Caco-2 (cell line): ENCODE measurements around the gene MTREX. TPM values are rescaled to one million over a fixed set of nuclear protein-coding genes. Genes with fewer than 3 reads are reported as not detected.

ENCODE experiments used
- BruUV-seq: library from RNA; stranded (reverse); fragments of 400-500 nt; replicated peaks from 2 replicates; lab custom pipeline; 2021; lab: Mats Ljungman, UMichigan
- CTCF ChIA-PET: fragments of 300-600 bp; sonication (Branson Sonifier 250); formaldehyde crosslinking; loops from one replicate; lab custom pipeline; 2022; ENCODE audit warnings: antibody characterized with exemption; lab: Charles Lee
- POLR2A ChIA-PET: fragments of 300-600 bp; sonication (Branson Sonifier 250); formaldehyde crosslinking; loops from one replicate; lab custom pipeline; 2022; ENCODE audit warnings: antibody characterized with exemption; lab: Charles Lee
- DNase-seq, 2 experiments: peaks; one replicate each; pipeline versions ENCODE4 v3.0.0 to v3.0.0-alpha.2; 2020 to 2022
- H3K27me3 ChIP-seq: replicated peaks from 2 replicates; pipeline ENCODE4 v1.6.0; 2011; ENCODE audit warnings: low read length; ENCODE audit not compliant: control insufficient read depth, insufficient read depth
- H3K36me3 ChIP-seq: 2 replicates; pipeline ENCODE4 v1.5.1; 2011; ENCODE audit warnings: low read length; ENCODE audit not compliant: control insufficient read depth, insufficient read depth
- H3K4me1 ChIP-seq: fragments of 250-450 bp; sonication (Bioruptor Pico); 2 replicates; pipeline ENCODE4 v1.5.1; 2020; ENCODE audit warnings: mild to moderate bottlenecking
- H3K4me3 ChIP-seq: 2 replicates; pipeline ENCODE4 v1.5.1; 2011; ENCODE audit warnings: low read depth, mild to moderate bottlenecking, control low read depth, low read length
- H3K9me3 ChIP-seq: fragments of 250-450 bp; sonication (Bioruptor Pico); 2 replicates; pipeline ENCODE4 v1.5.1; 2020; ENCODE audit warnings: mild to moderate bottlenecking, moderate library complexity
- H3K27ac Mint-ChIP-seq: one replicate; pipeline ENCODE4 v1.8.0; 2022; ENCODE audit warnings: mixed read lengths; ENCODE audit not compliant: unreplicated experiment
- H3K27me3 Mint-ChIP-seq: one replicate; pipeline ENCODE4 v1.8.0; 2022; ENCODE audit warnings: mixed read lengths; ENCODE audit not compliant: insufficient read depth, unreplicated experiment
- H3K36me3 Mint-ChIP-seq: one replicate; pipeline ENCODE4 v1.8.0; 2022; ENCODE audit warnings: mild to moderate bottlenecking, mixed read lengths; ENCODE audit not compliant: insufficient read depth, unreplicated experiment
- H3K4me1 Mint-ChIP-seq: one replicate; pipeline ENCODE4 v1.8.0; 2022; ENCODE audit warnings: low read depth, mixed read lengths; ENCODE audit not compliant: unreplicated experiment
- H3K4me3 Mint-ChIP-seq: one replicate; pipeline ENCODE4 v1.8.0; 2022; ENCODE audit warnings: mild to moderate bottlenecking, moderate library complexity, mixed read lengths; ENCODE audit not compliant: unreplicated experiment
- H3K9me3 Mint-ChIP-seq: one replicate; pipeline ENCODE4 v1.8.0; 2022; ENCODE audit warnings: mixed read lengths; ENCODE audit not compliant: unreplicated experiment
- CTCF ChIP-seq, 2 experiments: fragments of 200-600 bp in 1 of 2; IDR thresholded peaks; 1 replicate in 1 of 2; 2 replicates in 1 of 2; pipeline versions ENCODE4 v1.5.1 to v1.8.0; 2011 to 2022; ENCODE audit warnings: antibody characterized with exemption in 1 of 2, control low read depth in 1 of 2, inconsistent platforms in 1 of 2, low read depth in 1 of 2, low read length in 1 of 2, mild to moderate bottlenecking in 1 of 2, moderate library complexity in 1 of 2; ENCODE audit not compliant: insufficient read depth in 1 of 2, severe bottlenecking in 1 of 2, unreplicated experiment in 1 of 2
- intact Hi-C: fragments of 100-400 bp; cut with micrococcal nuclease; formaldehyde crosslinking; loops from one replicate; pipeline ENCODE4 v1.10.0; 2022; ENCODE audit not compliant: unreplicated experiment
- total RNA-seq: library from RNA; stranded (reverse); gene quantifications from 2 replicates; pipeline ENCODE4 v1.2.3, GENCODE V29; 2022

The MTREX gene
- total RNA-seq, 1 experiment from 2014 or later = 83.7 TPM

GRCh38 chr5:55440188-55440646 lies 132.4 kb downstream of the MTREX start:
- Mint-ChIP-seq H3K4me1 (peaks cover 20% of the 10 kb centered on the region), H3K9me3 (peaks cover 5% of the 10 kb centered on the region), H3K27me3 (no peaks in the 10 kb centered on the region), H3K27ac (peak overlapping the region; percentile 28), H3K4me3 (no peak overlapping the region), H3K36me3 (peaks cover 41% of the 10 kb centered on the region)
- intact Hi-C loops = no loop called here
- ChIA-PET POLR2A (interaction anchor here (0.5 kb wide), 1 partner anchor 394 kb away, joined by 5 read pairs; no protein-coding TSS in a partner anchor), CTCF (no interaction called here)
- Histone ChIP-seq H3K36me3 (peaks cover 2% of the 10 kb centered on the region), H3K9me3 (no peaks in the 10 kb centered on the region), H3K27me3 (no peaks in the 10 kb centered on the region), H3K4me3 (no peak overlapping the region), H3K4me1 (peaks cover 18% of the 10 kb centered on the region)
- no peak for DNase-seq
- no peak for TF ChIP-seq CTCF (IDR thresholded peaks at IDR 0.05; ENCODE audit: insufficient read depth in 1 of 2, low read depth in 1 of 2, low read length in 1 of 2, severe bottlenecking in 1 of 2, unreplicated experiment in 1 of 2)
- BruUV-seq = no TSS peak

- H3K27ac Mint-ChIP-seq = no peak overlapping the region
- DNase-seq = no peak
- peaks cover 20% of the 10 kb centered on the region for H3K4me1 Mint-ChIP-seq
- peaks cover 31% of the 10 kb centered on the region for H3K36me3 Mint-ChIP-seq
- no peaks in the 10 kb centered on the region for H3K9me3 ChIP-seq
- no peaks in the 10 kb centered on the region for H3K36me3 ChIP-seq
- BruUV-seq = no TSS peak
- no peaks in the 10 kb centered on the region for H3K27me3 Mint-ChIP-seq
- H3K4me3 Mint-ChIP-seq = no peak overlapping the region
- no peaks in the 10 kb centered on the region for H3K9me3 Mint-ChIP-seq
- CTCF ChIA-PET = no interaction called here
- peaks cover 18% of the 10 kb centered on the region for H3K4me1 ChIP-seq
- H3K27me3 ChIP-seq = no peaks in the 10 kb centered on the region
- no peak for TF ChIP-seq CTCF (IDR thresholded peaks at IDR 0.05; ENCODE audit: insufficient read depth in 1 of 2, low read depth in 1 of 2, low read length in 1 of 2, severe bottlenecking in 1 of 2, unreplicated experiment in 1 of 2)
- POLR2A ChIA-PET = no interaction called here
- intact Hi-C loops = no loop called here
- H3K4me3 ChIP-seq = no peak overlapping the region
Measured at GRCh38 chr5:55441107-55441771, 133.4 kb downstream of the MTREX start.

GRCh38 chr5:55441954-55442353 lies 134.2 kb downstream of the MTREX start:
- Histone ChIP-seq H3K4me3 (no peak overlapping the region), H3K36me3 (no peaks in the 10 kb centered on the region; the same call in 1 of the 2 replicates), H3K27me3 (no peaks in the 10 kb centered on the region), H3K4me1 (peaks cover 18% of the 10 kb centered on the region), H3K9me3 (no peaks in the 10 kb centered on the region)
- DNase-seq = no peak
- no TSS peak for BruUV-seq
- ChIA-PET POLR2A (no interaction called here), CTCF (no interaction called here)
- TF ChIP-seq CTCF (IDR thresholded peaks at IDR 0.05; ENCODE audit: insufficient read depth in 1 of 2, low read depth in 1 of 2, low read length in 1 of 2, severe bottlenecking in 1 of 2, unreplicated experiment in 1 of 2) = no peak
- no peak overlapping the region for H3K4me3 Mint-ChIP-seq
- peaks cover 20% of the 10 kb centered on the region for H3K4me1 Mint-ChIP-seq
- no peak overlapping the region for H3K27ac Mint-ChIP-seq
- intact Hi-C loops = no loop called here
- H3K27me3 Mint-ChIP-seq = no peaks in the 10 kb centered on the region
- no peaks in the 10 kb centered on the region for H3K9me3 Mint-ChIP-seq
- peaks cover 24% of the 10 kb centered on the region for H3K36me3 Mint-ChIP-seq
